HG03064 (cell line): ENCODE data around the gene GLIS1.

Experiments used
- ATAC-seq: cut with Tn5 transposase; IDR thresholded peaks from one replicate; pipeline ENCODE4 v1.9.1; 2021; ENCODE audit warnings: low read depth; ENCODE audit not compliant: unreplicated experiment

The GLIS1 gene

GRCh38 chr1:53721088-53721487 is 17.9 kb downstream of the GLIS1 start:
- no peak for ATAC-seq

DNA sequence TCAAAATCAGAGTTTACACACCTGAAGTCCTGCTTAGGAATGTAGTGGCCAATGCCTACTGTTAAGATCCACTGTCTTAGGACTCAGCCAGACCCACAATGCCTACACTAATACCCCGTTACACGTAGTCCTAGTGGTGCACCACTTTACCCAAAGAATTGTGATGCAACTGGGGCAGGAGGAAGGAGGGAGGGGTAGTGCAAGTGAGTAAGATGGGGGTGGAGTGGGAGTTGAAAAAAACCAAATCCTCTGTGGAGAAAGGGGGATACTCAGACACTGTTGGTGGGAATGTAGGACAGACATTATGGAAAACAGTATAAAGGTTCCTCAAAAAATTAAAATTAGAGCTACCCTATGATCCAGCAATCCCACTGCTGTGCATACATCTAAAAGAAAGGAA is 19.5 kb downstream of the GLIS1 start:
- ATAC-seq: no peak

DNA sequence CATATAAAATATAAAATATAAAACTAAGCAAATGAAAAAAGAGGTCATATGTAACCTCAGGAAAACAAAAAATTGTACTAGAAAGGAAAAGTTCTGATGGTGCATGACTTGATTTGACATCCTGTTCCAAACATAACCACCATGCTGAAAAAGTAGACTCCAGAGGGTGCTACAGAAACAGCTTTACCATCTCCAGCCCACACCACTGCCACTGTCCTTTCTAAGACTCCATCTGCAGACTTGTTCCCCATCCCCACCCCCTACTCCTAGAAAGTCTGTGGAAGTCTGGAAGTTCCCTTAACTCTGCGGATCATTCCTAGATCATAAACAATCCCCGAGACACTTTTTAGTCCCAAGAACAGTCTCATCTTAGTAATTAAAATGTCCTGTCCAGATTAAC is 20.5 kb downstream of the GLIS1 start:
- no peak for ATAC-seq

- ATAC-seq: no peak
Measured at GRCh38 chr1:53717025-53717804, 21.7 kb downstream of the GLIS1 start.

GRCh38 chr1:53716150-53716549 is 22.8 kb downstream of the GLIS1 start:
- no peak for ATAC-seq

DNA sequence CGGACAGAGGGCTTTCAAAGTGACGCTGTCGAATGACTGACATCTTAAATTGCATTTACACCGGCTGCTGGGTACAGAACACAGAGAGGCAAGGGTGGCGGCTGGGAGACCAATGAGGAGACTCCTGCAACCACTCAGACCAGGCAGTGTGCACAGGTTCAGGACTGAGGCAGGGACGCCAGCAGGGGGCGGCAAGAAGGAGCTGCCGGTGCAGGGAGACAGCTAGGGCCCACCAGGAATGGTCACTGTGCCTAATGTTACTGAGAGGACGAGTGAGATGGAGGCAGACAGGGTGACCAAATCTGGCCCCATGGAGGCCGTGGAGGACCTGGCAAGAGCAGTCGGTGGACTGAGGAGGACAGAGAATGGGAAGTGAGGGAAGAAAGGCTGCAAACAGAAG is 23.5 kb downstream of the GLIS1 start:
- no peak for ATAC-seq

DNA sequence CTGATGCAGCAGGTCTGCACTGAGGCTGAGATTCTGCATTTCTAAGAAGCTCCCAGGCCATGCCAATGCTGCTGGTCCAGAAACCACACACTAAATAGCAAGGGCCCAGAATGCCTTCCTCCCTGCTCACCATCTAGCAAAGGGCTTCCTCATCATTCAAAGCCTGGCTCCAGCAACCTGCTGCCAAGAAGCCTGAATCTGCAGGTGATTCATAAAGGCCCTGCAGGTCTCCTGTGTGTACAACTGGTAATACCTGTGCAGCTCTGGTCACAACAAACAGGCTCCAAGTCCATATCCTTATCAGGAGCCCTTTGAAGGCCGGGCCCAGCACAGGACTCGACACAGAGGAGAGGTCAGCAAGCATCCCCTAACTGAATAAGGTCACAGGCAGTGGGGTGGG is 26.7 kb downstream of the GLIS1 start:
- no peak for ATAC-seq

GRCh38 chr1:53710584-53710983 is 28.4 kb downstream of the GLIS1 start:
- ATAC-seq: no peak

GRCh38 chr1:53708687-53709086 is 30.3 kb downstream of the GLIS1 start:
- no peak for ATAC-seq

DNA sequence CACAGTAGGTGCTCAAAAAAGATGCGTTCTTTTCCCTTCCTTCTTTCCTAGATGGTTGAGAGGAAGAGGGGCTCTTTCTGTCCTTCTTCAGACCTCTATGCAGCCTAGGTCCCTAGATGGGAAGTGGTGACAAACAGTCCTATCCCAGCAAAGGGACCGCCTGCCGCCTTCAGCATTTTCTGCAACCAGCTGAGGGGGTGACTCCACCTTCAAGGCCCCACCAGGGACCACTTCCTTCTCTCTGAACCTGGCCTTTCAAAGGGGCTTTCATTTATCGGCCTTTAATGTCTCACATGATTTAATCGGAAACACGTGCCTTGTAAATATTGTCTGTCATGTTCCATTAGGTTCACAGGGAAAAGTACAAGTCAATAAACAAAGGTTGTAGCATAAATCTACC is 32.6 kb downstream of the GLIS1 start:
- no peak for ATAC-seq

GRCh38 chr1:53705446-53706096 is 33.4 kb downstream of the GLIS1 start:
- no peak for ATAC-seq

GRCh38 chr1:53704804-53705445 is 34.0 kb downstream of the GLIS1 start:
- no peak for ATAC-seq

DNA sequence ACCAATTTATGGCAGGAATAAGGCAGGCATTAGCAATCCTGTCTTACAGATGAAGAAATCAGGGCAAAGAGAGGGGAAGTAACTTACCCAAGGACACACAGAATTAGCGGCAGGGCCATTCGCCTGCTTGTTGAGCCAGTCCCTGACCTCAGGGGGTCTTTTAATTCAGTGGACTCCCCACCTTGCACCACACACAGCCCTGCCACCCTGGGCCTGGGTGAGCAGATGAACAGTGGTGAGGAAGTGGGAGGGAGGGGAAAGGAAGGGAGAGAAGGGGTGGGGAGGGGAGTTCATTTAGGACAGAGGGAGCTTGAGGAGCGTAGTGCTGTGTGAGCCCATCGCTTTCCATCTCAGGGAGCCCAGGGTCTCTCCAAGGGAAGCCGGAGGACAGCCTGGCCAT is 34.7 kb downstream of the GLIS1 start:
- ATAC-seq: no peak

DNA sequence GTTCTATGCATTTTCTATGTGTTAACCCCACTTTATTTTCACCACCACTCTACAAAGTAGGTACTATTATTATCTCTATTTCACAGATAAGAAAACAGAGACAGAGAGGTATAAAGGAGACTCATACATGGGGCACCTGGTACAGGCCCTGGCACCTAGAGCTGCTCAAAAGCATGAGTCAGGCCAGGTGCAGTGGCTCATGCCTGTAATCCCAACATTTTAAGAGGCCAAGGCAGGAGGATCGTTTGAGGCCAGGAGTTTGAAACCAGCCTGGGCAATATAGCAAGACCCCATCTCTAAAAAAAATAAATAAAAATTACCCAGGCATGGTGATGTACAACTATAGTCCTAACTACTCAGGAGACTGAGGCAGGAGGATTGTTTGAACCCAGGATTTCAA is 35.8 kb downstream of the GLIS1 start:
- ATAC-seq: no peak

DNA sequence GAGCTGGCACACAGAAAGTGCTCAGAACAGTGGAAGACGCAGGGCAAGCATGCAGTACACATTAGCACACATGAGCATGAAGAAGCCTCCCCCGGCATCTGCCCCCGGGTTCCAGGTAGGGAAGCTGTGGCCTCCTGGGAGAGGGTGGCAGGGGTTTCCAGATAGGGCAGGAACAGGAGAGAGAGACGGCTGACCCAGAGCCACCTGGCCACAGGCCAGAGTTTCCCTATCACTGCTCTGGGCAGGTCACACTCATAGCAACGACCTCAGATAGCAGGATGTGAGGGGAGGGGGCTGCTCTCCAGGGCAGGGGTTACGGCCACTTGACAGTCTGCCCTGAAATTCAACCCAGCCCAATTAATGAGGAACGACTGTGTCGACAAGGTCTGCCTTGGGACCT is 36.6 kb downstream of the GLIS1 start:
- no peak for ATAC-seq

DNA sequence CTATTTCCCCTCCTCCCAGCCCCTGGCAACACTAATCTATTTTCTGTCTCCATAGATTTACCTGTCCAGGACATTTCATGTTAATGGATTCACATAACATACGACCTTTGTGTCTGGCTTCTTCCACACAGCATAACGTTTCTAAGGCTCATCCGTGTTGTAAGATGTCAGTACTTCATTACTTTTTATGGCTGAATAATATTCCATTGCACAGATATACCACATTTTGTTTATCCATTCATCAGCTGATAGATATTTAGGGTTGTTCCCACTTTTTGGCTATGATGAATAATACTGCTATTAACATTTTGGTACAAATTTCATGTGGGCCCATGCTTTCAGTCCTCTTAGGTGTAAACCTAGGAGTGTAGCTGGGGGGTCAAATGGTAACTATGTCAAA is 38.2 kb downstream of the GLIS1 start:
- no peak for ATAC-seq

GRCh38 chr1:53699981-53700380 is 39.0 kb downstream of the GLIS1 start:
- ATAC-seq: no peak

DNA sequence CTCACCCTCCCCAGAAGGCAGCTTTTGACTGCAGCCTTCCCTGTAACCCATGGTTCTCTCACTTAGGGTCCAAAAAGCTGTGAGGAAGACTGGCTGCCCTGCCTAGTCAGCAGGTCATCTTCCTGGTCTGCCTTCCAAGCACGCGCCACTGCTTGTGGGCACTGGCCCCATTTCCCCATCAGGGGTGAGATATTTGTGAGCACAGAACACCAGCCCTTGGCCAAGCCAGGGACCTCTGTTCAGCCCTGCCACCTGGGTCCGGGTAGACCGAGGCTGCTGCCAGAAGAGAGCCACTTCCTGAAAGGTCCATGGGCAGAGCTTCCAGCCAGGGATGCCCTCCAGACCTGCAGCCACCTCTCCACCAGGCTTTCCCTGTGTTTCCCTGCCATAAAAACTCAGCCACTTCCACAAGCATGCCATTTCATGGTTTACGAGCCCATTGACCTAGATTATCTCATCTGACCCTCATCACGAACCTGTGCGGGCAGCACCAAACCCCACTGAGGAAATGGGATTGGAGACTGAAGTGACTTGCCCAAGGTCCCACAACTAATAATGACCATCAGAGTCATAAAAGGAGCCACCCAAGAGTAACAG is 40.5 kb downstream of the GLIS1 start:
- no peak for ATAC-seq

DNA sequence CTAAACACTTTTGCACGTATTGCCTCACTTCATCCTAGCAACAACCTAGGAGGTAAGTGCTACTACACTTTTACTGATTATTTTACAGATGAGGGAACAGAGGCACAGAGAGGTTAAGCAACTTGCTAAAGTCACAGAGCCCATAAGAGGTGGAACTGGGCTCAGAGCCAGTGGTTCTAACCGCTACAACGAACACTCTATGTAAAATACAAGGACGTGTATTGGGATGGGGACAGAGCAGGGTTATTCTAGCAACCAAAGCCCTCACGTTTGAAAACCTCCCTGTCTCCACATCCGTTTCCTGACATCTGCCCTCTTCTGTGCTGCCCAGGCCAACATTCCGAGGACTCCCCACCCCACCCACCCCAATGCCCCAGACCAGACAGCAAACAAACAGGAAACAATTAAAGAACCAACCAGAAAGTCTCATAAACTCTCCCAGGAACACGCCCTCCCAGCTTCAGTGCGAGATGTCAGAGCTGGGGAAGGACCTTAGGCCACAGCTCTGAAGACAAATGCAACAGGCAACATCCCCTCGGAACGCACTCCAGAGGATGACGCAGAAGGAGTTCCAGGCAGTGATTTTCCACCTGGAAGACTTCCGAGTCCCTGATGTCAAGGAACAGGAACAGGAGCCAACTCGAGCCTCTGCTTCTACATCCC is 41.1 kb downstream of the GLIS1 start:
- ATAC-seq: no peak

DNA sequence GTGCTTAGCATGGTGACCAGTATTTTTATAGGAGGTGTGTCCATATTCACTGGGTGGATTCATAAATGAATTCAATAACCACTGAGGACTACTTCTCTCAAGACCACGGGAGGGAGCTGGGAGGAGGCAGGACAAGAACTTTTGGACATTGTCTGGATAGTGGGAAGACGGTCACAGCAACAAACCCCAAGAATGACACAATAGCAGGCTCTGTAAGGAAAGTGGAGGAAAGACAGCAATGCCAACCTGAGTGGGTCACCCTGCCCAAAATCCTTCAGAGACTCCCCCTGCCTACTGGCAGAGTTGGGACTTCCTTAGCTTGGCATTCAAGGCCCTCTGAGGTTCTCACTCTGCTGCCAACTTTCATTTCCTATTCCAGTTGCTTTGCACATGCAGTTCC is 42.0 kb downstream of the GLIS1 start:
- no peak for ATAC-seq

DNA sequence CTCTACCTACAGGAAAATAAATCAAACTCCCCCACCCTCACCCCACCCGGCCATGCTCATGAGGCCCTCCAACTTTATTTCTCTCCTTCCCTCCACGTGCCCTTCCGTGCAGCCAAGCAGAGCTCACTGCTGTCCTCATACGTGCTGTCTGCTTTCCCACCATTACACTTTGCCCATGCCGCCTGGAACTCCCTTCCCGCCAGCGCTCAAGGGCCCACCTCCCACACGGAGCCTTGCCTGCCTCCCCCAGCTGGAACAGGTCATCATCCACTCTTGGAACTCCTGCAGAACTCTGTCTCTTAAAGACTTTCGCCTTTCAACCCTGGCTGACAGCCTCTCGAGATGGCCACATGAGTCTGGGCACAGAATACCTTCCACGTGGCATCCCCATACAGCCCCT is 42.4 kb downstream of the GLIS1 start:
- no peak for ATAC-seq
